ENCODE measurements around the gene SYNC. TPM values are rescaled to one million over a fixed set of nuclear protein-coding genes. Genes with fewer than 3 reads are reported as not detected.
"Not testable (repeated sequence)": the region's sequence is repeated elsewhere in the genome, so short reads cannot be mapped to it uniquely, and the experiment has no call there.

Gene SYNC
- total RNA-seq, 2 experiments from 2014 or later: not detected

DNA sequence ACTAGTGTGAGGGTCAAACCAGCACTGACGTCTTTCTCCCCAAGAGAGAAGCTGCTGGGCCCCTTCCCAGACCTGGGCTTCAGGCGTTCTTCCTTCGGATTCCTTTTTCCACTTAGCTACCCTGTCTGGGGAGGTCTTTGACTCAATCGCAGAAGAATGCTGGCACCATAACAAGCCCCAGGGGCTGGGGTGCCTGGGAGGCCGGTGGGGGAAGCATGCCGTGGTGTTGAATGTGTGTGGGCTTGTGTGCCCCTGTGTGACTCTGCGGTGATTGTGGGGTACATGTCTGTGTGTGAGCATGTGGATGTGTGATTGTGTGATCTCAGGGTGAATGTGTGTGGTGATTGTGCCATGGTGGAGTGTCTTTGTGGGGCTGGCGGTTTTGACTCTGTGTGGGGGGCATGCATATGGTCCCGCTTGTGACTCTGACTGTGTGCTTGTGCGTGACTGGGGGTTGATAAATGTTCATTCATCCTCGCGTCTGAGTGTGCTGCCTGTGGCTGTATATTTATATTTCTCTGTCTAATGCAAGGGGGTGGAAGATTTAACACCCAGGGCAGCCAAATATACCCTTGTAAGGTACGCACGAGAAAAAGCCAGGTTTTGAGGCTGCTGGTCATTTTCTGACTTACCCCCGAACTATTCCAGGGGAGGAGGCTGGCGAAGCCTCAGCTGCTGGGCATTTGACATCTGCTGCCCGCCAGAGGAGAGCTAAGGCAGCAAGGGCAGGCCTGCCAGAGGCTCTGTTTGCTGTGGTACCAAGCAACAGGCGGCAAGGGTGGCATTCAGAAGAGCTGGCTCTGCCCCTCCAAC lies 1.1 kb upstream of the SYNC start:
- ChIA-PET POLR2A (interaction anchor here (0.6 kb wide), 1 partner anchor 684 kb away, joined by 3 read pairs; no protein-coding TSS in a partner anchor), CTCF (interaction anchor here (0.6 kb wide), 1 partner anchor 134 kb away, joined by 3 read pairs; no protein-coding TSS in a partner anchor)
- no peaks in the 10 kb centered on the region for H3K9me3 Mint-ChIP-seq (ENCODE audit: low read depth)
- H3K36me3 Mint-ChIP-seq (ENCODE audit: low read depth): no peaks in the 10 kb centered on the region
- H3K27ac Mint-ChIP-seq: no peak overlapping the region
- intact Hi-C loops (cut with DNase I, micrococcal nuclease): no loop called here
- ATAC-seq (no peak), DNase-seq (no peak)
- peaks cover 27% of the 10 kb centered on the region for H3K27me3 Mint-ChIP-seq
- H3K4me3 Mint-ChIP-seq: peak overlapping the region; percentile 15
- peaks cover 9% of the 10 kb centered on the region for H3K4me1 Mint-ChIP-seq

DNA sequence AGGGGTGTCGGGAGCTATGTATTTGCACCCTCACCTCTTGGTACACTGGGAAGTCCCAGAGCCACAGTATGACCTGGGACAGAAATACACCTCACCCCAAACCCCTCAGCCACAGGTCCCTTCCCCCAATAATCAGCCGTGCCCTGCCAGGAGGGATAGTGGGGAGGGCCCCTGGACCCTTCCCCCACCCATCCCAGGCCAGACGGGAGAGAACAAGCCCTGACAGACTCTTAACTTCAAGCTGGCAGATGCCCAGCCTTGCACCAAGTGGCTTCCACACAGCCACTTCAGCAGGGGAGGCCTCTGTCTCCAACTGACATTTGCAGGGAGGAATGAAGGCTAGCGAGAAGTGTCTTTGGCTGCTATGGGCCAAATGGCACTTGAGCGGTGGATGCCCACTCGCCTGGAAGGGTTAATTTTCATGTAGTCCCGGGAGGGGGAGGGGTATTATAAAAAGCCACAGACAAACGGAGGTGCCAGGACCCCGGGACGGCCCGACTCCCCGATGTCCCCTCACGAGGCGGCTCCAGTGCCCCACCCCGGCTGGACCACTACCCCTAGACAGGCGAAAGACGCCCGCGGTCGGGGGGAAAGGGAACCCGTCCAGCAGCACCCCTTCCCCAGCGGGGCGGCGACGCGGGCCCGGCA lies 495 bp downstream of the SYNC start:
- peaks cover 9% of the 10 kb centered on the region for H3K4me1 Mint-ChIP-seq
- no peak overlapping the region for H3K27ac Mint-ChIP-seq
- ATAC-seq: no peak
- peaks cover 27% of the 10 kb centered on the region for H3K27me3 Mint-ChIP-seq
- H3K9me3 Mint-ChIP-seq (ENCODE audit: low read depth): no peaks in the 10 kb centered on the region
- no peaks in the 10 kb centered on the region for H3K36me3 Mint-ChIP-seq (ENCODE audit: low read depth)
- no peak overlapping the region for H3K4me3 Mint-ChIP-seq
- intact Hi-C loops (cut with DNase I, micrococcal nuclease): no loop called here
- POLR2A ChIA-PET: no interaction called here
- CTCF ChIA-PET: interaction anchor here (5.4 kb wide), 1 partner anchor 10 kb away, joined by 22 read pairs; no protein-coding TSS in a partner anchor
- no peak for DNase-seq

DNA sequence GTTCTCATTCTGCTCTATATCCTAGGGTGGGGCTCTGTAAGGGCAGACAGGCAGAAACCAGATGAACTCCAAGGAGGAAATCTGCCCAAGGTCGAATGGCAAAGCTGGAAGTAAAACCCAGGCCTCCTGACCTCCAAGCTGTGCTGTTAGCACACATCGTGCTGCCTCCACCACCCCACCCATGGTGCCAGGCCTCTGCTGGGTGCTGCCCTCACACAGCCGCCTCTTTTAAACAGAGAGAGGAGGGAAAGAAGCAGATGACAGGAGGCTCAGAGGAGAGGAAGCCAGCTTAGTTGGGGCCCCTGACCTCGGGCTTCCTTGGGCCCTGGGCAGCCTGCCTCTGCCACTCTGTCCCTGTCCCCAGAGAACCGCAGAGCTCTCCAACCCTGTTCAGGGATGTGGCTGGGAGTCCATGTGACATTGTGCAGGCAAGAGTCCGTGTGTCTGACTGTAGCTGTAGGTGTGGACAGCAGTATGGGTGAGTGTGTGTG lies 1.1 kb downstream of the SYNC start:
- intact Hi-C loops (cut with DNase I, micrococcal nuclease): no loop called here
- Mint-ChIP-seq H3K27ac (no peak overlapping the region), H3K4me1 (peaks cover 9% of the 10 kb centered on the region), H3K4me3 (no peak overlapping the region), H3K36me3 (ENCODE audit: low read depth) (no peaks in the 10 kb centered on the region), H3K9me3 (ENCODE audit: low read depth) (no peaks in the 10 kb centered on the region), H3K27me3 (peaks cover 25% of the 10 kb centered on the region)
- ATAC-seq (no peak), DNase-seq (no peak)
- POLR2A ChIA-PET: no interaction called here
- CTCF ChIA-PET: interaction anchor here (5.4 kb wide), 1 partner anchor 11 kb away, joined by 22 read pairs; no protein-coding TSS in a partner anchor

DNA sequence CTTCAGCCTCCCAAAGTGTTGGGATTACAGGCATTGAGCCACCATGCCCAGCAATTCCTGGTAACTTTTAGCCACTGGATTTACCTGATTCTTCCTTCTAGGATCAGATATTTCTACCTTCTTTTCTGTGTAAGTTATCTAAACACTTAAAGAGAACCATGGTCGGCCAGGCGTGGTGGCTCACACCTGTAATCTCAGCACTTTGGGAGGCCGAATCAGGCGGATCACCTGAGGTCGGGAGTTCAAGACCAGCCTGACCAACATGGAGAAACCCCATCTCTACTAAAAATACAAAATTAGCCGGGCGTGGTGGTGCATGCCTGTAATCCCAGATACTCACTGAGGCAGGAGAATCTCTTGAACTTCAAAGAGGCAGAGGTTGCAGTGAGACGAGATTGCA lies 5.6 kb downstream of the SYNC start:
- H3K4me3 Mint-ChIP-seq; ATAC-seq; H3K27me3 Mint-ChIP-seq; intact Hi-C loops (cut with DNase I, micrococcal nuclease); H3K9me3 Mint-ChIP-seq (ENCODE audit: low read depth); H3K36me3 Mint-ChIP-seq (ENCODE audit: low read depth); POLR2A ChIA-PET; H3K27ac Mint-ChIP-seq; DNase-seq; H3K4me1 Mint-ChIP-seq: not testable (repeated sequence)
- CTCF ChIA-PET: interaction anchor here (5.4 kb wide), 1 partner anchor 15 kb away, joined by 22 read pairs; no protein-coding TSS in a partner anchor

DNA sequence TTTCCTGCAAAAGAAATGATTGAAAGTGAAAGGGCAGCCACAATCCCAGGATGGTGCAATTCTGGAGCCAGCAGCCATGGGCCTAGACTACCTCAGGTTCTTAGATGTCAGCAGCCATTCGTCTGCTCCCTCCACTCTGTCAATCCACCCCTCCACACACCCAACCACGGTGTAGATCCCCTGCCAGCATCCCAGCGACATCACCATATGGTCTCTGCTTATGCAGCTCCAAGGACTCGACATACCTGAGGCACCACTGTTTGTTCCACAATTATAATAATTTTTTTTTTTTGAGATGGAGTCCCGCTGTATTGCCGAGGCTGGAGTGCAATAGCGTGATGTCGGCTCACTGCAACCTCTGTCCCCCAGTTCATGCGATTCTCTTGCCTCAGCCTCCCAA lies 6.5 kb downstream of the SYNC start:
- DNase-seq (no peak), ATAC-seq (no peak)
- Mint-ChIP-seq H3K4me3 (no peak overlapping the region), H3K27ac (no peak overlapping the region), H3K4me1 (no peaks in the 10 kb centered on the region), H3K9me3 (ENCODE audit: low read depth) (no peaks in the 10 kb centered on the region), H3K36me3 (ENCODE audit: low read depth) (no peaks in the 10 kb centered on the region), H3K27me3 (peaks cover under 1% of the 10 kb centered on the region)
- intact Hi-C loops (cut with DNase I, micrococcal nuclease): no loop called here
- ChIA-PET CTCF (interaction anchor here (0.6 kb wide), 1 partner anchor 19 kb away, joined by 5 read pairs; no protein-coding TSS in a partner anchor), POLR2A (no interaction called here)

DNA sequence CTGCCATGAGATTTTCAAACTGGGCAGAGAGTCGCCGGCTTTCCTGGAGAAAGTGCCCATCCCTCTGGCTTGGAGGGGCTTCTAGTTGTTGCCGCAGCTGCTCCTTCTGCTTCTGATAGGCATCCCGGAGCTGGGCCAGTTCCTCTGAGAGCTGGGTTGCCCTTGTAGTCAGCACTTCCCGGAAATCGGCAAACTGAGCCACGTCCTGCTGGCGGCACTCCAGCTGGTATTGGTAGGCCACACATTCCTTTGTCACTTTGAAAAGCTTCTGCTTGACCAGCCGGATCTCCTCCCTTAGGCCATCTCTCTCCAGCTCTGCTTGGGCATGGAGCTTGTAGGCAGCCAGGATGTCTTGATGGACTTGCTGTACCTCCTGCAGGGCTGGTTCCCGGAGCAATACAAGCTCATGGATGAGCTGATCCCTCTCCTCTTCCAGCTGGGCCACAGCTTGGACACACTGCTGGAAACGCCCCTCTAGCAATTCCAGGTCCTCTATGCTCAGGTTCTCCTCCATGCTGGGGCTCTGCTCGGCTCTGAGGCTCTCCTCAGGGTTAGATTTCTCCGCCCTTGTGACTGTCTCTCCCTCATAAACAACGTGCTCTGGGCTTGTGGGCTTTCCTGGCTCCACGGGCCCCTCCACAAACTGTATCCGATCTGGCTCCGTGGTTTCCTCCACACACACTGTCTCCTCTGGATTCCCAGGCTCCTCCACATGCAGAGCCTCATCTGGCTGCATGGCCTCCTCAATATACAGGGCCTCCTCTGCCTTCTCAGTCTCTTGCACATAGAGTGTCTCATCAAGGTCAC lies 7.3 kb downstream of the SYNC start:
- ATAC-seq (no peak), DNase-seq (no peak)
- no peaks in the 10 kb centered on the region for H3K36me3 Mint-ChIP-seq (ENCODE audit: low read depth)
- H3K4me3 Mint-ChIP-seq: no peak overlapping the region
- H3K4me1 Mint-ChIP-seq: no peaks in the 10 kb centered on the region
- intact Hi-C loops (cut with DNase I, micrococcal nuclease): no loop called here
- H3K27ac Mint-ChIP-seq: no peak overlapping the region
- ChIA-PET CTCF (interaction anchor here (0.7 to 2.0 kb wide), 2 partner anchors 17 to 490 kb away, joined by 3 to 5 read pairs; partner anchors contain the start of gene IQCC), POLR2A (no interaction called here)
- no peaks in the 10 kb centered on the region for H3K27me3 Mint-ChIP-seq
- H3K9me3 Mint-ChIP-seq (ENCODE audit: low read depth): no peaks in the 10 kb centered on the region

DNA sequence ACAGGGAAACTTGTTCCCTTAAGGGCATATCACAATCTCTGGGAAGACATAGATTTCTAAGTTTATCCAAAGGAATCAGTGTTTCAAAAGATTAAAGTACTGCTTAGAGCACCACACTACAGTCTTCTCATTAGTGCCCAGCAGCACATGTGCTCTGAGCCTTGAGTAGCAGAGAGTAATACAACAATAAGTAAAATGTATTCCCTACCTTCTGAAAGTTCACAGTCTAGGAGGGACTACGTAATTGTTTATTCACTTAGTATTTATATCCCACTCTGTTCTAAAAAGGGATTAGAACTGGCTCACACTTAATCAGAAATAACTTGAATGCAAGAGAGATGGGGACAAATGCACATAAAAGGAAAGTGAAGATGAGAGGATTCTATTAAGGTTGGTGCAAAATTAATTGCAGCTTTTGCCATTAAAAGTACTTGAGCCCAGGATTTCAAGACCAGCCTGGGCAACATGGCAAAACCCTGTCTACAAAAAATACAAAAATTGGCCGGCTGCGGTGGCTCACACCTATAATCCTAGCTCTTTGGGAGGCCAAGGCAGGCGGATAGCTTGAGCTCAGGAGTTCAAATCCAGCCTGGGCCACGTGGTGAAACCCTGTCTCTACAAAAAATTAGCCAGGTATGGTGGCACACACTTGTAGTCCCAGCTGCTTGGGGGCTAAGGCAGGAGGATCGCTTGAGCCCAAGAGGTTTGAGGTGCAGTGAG lies 9.0 kb downstream of the SYNC start:
- no peak overlapping the region for H3K27ac Mint-ChIP-seq
- no peak for ATAC-seq
- CTCF ChIA-PET: interaction anchor here (1.5 to 2.0 kb wide), 2 partner anchors 13 to 18 kb away, joined by 3 to 5 read pairs; no protein-coding TSS in a partner anchor
- no peak for DNase-seq
- intact Hi-C loops (cut with DNase I, micrococcal nuclease): no loop called here
- H3K4me1 Mint-ChIP-seq: no peaks in the 10 kb centered on the region
- POLR2A ChIA-PET: no interaction called here
- H3K27me3 Mint-ChIP-seq: no peaks in the 10 kb centered on the region
- no peaks in the 10 kb centered on the region for H3K9me3 Mint-ChIP-seq (ENCODE audit: low read depth)
- H3K36me3 Mint-ChIP-seq (ENCODE audit: low read depth): no peaks in the 10 kb centered on the region
- no peak overlapping the region for H3K4me3 Mint-ChIP-seq

DNA sequence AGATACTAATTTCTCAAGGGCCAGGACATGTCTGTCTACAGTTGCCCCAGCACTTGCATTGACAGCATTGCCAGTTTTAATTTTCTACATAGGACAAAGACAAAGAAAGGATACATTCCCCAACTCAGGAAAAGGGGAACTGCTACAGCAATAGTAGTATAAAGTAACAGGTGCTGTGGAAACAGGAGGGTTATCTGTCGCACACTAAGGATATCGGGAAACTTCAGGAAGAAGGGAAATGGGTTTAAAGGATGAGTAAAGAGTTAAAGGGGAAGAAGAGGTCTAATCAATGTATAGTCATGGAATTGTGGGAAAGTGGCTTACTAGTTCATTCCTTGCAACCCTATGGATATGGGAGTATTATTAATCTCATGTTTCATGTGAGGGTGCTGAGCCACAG lies 16.2 kb downstream of the SYNC start:
- no peaks in the 10 kb centered on the region for H3K27me3 Mint-ChIP-seq
- ATAC-seq (no peak), DNase-seq (no peak)
- H3K27ac Mint-ChIP-seq: no peak overlapping the region
- peaks cover 41% of the 10 kb centered on the region for H3K36me3 Mint-ChIP-seq (ENCODE audit: low read depth)
- H3K4me1 Mint-ChIP-seq: peaks cover 9% of the 10 kb centered on the region
- H3K9me3 Mint-ChIP-seq (ENCODE audit: low read depth): no peaks in the 10 kb centered on the region
- CTCF ChIA-PET: no interaction called here
- no peak overlapping the region for H3K4me3 Mint-ChIP-seq
- intact Hi-C loops (cut with DNase I, micrococcal nuclease): loop anchor here in 1 of 2 experiments (10.0 kb wide), 1 partner anchor 162 kb away; no protein-coding TSS in a partner anchor
- POLR2A ChIA-PET: no interaction called here

DNA sequence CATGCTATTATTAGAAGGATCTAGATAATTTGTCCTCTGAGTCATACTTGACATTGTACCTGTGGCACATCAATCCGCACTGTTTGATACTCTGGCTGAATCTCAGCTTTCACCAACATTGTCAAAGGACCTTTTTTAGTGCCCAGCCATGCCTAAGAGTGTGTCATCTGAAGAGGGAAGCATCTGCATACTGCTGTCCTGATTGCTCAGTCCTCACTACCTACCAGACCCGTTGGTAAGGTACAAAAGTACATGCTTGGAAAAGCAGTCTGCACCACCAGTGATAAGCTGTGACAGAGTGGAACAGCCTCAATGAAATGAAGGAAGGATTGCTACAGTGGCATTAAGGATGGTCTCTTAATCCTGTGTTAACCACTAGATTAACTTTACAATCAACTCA lies 17.1 kb downstream of the SYNC start:
- CTCF ChIA-PET: interaction anchor here (1.1 kb wide), 1 partner anchor 44 kb away, joined by 4 read pairs; no protein-coding TSS in a partner anchor
- DNase-seq: no peak
- H3K27ac Mint-ChIP-seq: no peak overlapping the region
- H3K27me3 Mint-ChIP-seq: no peaks in the 10 kb centered on the region
- no peak for ATAC-seq
- POLR2A ChIA-PET: no interaction called here
- intact Hi-C loops (cut with DNase I, micrococcal nuclease): loop anchor here in 1 of 2 experiments (10.0 kb wide), 1 partner anchor 161 kb away; no protein-coding TSS in a partner anchor
- H3K36me3 Mint-ChIP-seq (ENCODE audit: low read depth): peaks cover 50% of the 10 kb centered on the region
- H3K4me1 Mint-ChIP-seq: peaks cover 9% of the 10 kb centered on the region
- no peaks in the 10 kb centered on the region for H3K9me3 Mint-ChIP-seq (ENCODE audit: low read depth)
- H3K4me3 Mint-ChIP-seq: no peak overlapping the region

DNA sequence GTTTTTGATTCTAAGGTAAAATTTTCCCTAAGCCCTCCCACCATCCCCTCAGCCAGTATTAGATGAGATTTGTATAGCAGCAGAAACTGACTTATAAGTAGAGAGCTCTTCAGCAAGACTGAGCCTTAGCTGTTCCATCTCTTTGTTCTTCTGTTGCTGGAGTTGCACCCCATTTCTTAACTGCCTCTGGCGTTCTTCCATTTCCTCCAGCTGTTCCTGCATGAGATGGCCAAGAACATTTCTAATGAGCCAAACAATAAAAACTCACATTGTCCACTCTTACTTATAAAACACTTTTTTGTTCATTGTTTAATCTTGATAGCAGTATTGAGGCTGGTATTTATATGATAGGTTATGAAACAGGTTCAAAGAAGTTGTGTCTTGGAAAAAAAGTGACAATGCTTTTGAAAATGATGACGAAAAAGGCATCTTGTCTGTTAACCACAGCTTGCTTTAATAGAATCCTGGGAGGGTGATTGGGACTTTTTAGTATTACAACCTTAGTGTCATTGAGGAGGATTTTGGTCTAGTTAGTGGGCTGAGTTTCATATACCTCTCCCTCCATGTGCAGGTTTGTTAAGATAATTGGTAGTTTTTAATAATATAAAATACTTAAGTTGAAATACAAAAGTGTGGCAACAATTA lies 18.3 kb downstream of the SYNC start:
- Mint-ChIP-seq H3K36me3 (ENCODE audit: low read depth) (peaks cover 59% of the 10 kb centered on the region), H3K4me3 (no peak overlapping the region), H3K27ac (peak overlapping the region; percentile 82), H3K4me1 (peaks cover 13% of the 10 kb centered on the region), H3K27me3 (no peaks in the 10 kb centered on the region), H3K9me3 (ENCODE audit: low read depth) (no peaks in the 10 kb centered on the region)
- POLR2A ChIA-PET: no interaction called here
- ATAC-seq (peak; percentile 34), DNase-seq (no peak)
- intact Hi-C loops (cut with DNase I, micrococcal nuclease): loop anchor here in 1 of 2 experiments (10.0 kb wide), 1 partner anchor 159 kb away; no protein-coding TSS in a partner anchor
- CTCF ChIA-PET: interaction anchor here (0.7 to 1.1 kb wide), 2 partner anchors 45 to 164 kb away, joined by 3 to 4 read pairs; no protein-coding TSS in a partner anchor

All from activated CD4-positive, alpha-beta T cell treated with anti-CD3 and anti-CD28 coated beads for 36 hours (primary cell).